HEK293 (cell line): ENCODE results near the gene KLF12.
A peak's percentile ranks its signal among the peaks of the same experiment; 100 is the strongest.

Experiments used
- CTCF ChIA-PET: fragments of 350-600 bp; formaldehyde crosslinking; extraction: SDS; loops from one replicate; lab custom pipeline; 2021; ENCODE audit warnings: antibody characterized with exemption; lab: Yijun Ruan, JAX
- POLR2A ChIA-PET: fragments of 300-600 bp; formaldehyde crosslinking; extraction: SDS; loops from one replicate; lab custom pipeline; 2020; ENCODE audit warnings: antibody characterized with exemption, inconsistent platforms; lab: Yijun Ruan, JAX
- H3K27ac ChIP-seq: fragments of 200-500 bp; sonication (Bioruptor generic); 2 replicates; pipeline ENCODE4 v1.5.1; 2014; ENCODE audit warnings: low read depth, low read length, control low read depth, inconsistent platforms; ENCODE audit errors: extremely low read depth
- H3K36me3 ChIP-seq, 2 experiments: fragments of 200-500 bp in 1 of 2; sonication (Bioruptor generic) in 1 of 2; 1 replicate in 1 of 2; 2 replicates in 1 of 2; pipeline ENCODE4 v1.5.1; 2014 to 2017; ENCODE audit warnings: inconsistent platforms in 2 of 2, low read length in 2 of 2; ENCODE audit not compliant: control insufficient read depth in 2 of 2, insufficient read depth in 1 of 2
- H3K4me1 ChIP-seq: fragments of 200-500 bp; sonication (Bioruptor generic); 2 replicates; pipeline ENCODE4 v1.5.1; 2014; ENCODE audit warnings: mild to moderate bottlenecking, low read length, inconsistent platforms; ENCODE audit not compliant: control insufficient read depth, insufficient read depth
- H3K4me3 ChIP-seq: 2 replicates; pipeline ENCODE4 v1.5.1; 2011; ENCODE audit warnings: low read depth, mild to moderate bottlenecking, control low read depth, low read length, moderate library complexity
- H3K9me3 ChIP-seq: fragments of 200-500 bp; sonication (Bioruptor generic); 2 replicates; pipeline ENCODE4 v1.5.1; 2014; ENCODE audit warnings: low read depth, low read length, inconsistent platforms; ENCODE audit not compliant: control insufficient read depth, insufficient read depth
- EGR2 ChIP-seq: fragments of 450-650 bp; formaldehyde crosslinking; IDR thresholded peaks from 2 replicates; pipeline ENCODE4 v1.5.1; 2016; ENCODE audit warnings: low read depth, missing biosample characterization, missing genetic modification characterization
- FEZF1 ChIP-seq: fragments of 450-650 bp; formaldehyde crosslinking; IDR thresholded peaks from 2 replicates; pipeline ENCODE4 v1.5.1; 2016; ENCODE audit warnings: missing biosample characterization, missing genetic modification characterization
- KLF16 ChIP-seq: fragments of 450-650 bp; formaldehyde crosslinking; IDR thresholded peaks from 2 replicates; pipeline ENCODE4 v1.5.1; 2017; ENCODE audit warnings: missing biosample characterization, missing genetic modification characterization
- KLF8 ChIP-seq: fragments of 450-650 bp; formaldehyde crosslinking; IDR thresholded peaks from 2 replicates; pipeline ENCODE4 v1.5.1; 2016; ENCODE audit warnings: missing biosample characterization, missing genetic modification characterization
- OSR2 ChIP-seq: fragments of 450-650 bp; formaldehyde crosslinking; IDR thresholded peaks from 2 replicates; pipeline ENCODE4 v1.5.1; 2016; ENCODE audit warnings: missing biosample characterization, missing genetic modification characterization
- OVOL3 ChIP-seq: fragments of 450-650 bp; formaldehyde crosslinking; IDR thresholded peaks from 2 replicates; pipeline ENCODE4 v1.5.1; 2016; ENCODE audit warnings: missing biosample characterization, missing genetic modification characterization
- PRDM1 ChIP-seq: fragments of 450-650 bp; formaldehyde crosslinking; IDR thresholded peaks from 2 replicates; pipeline ENCODE4; 2016; ENCODE audit warnings: missing biosample characterization, missing genetic modification characterization
- ZEB2 ChIP-seq: fragments of 450-650 bp; formaldehyde crosslinking; IDR thresholded peaks from 2 replicates; pipeline ENCODE4 v1.5.1; 2016; ENCODE audit warnings: missing biosample characterization, missing genetic modification characterization
- ZNF239 ChIP-seq: fragments of 450-650 bp; formaldehyde crosslinking; IDR thresholded peaks from 2 replicates; pipeline ENCODE4 v1.5.1; 2016; ENCODE audit warnings: missing biosample characterization, missing genetic modification characterization
- ZNF292 ChIP-seq: fragments of 450-650 bp; formaldehyde crosslinking; IDR thresholded peaks from 2 replicates; pipeline ENCODE4 v1.5.1; 2016; ENCODE audit warnings: low read depth, missing biosample characterization, missing genetic modification characterization, borderline replicate concordance
- ZNF354C ChIP-seq: fragments of 450-650 bp; formaldehyde crosslinking; IDR thresholded peaks from 2 replicates; pipeline ENCODE4 v1.5.1; 2016; ENCODE audit warnings: missing biosample characterization, missing genetic modification characterization, low read depth, borderline replicate concordance
- ZNF416 ChIP-seq: fragments of 450-650 bp; formaldehyde crosslinking; IDR thresholded peaks from 2 replicates; pipeline ENCODE4 v1.5.1; 2016; ENCODE audit warnings: missing biosample characterization, missing genetic modification characterization
- ZNF48 ChIP-seq: fragments of 450-650 bp; formaldehyde crosslinking; IDR thresholded peaks from 2 replicates; pipeline ENCODE4 v1.5.1; 2016; ENCODE audit warnings: missing biosample characterization, missing genetic modification characterization
- ZNF518A ChIP-seq: fragments of 450-650 bp; formaldehyde crosslinking; conservative IDR thresholded peaks from 2 replicates; pipeline ENCODE4 v1.5.1; 2016; ENCODE audit warnings: low read depth, missing biosample characterization, missing genetic modification characterization
- ZNF571 ChIP-seq: fragments of 450-650 bp; formaldehyde crosslinking; IDR thresholded peaks from 2 replicates; pipeline ENCODE4 v1.5.0; 2017; ENCODE audit warnings: missing biosample characterization, missing genetic modification characterization
- ZNF600 ChIP-seq: fragments of 450-650 bp; formaldehyde crosslinking; IDR thresholded peaks from 2 replicates; pipeline ENCODE4 v1.5.1; 2016; ENCODE audit warnings: missing biosample characterization, missing genetic modification characterization
- ZNF621 ChIP-seq: fragments of 450-650 bp; formaldehyde crosslinking; IDR thresholded peaks from 2 replicates; pipeline ENCODE4 v1.5.1; 2017; ENCODE audit warnings: missing biosample characterization, missing genetic modification characterization
- ZNF623 ChIP-seq: fragments of 450-650 bp; formaldehyde crosslinking; IDR thresholded peaks from 2 replicates; pipeline ENCODE4 v1.5.1; 2016; ENCODE audit warnings: missing biosample characterization, missing genetic modification characterization
- ZNF624 ChIP-seq: fragments of 450-650 bp; formaldehyde crosslinking; IDR thresholded peaks from 2 replicates; pipeline ENCODE4 v1.5.1; 2017; ENCODE audit warnings: missing biosample characterization, missing genetic modification characterization
- ZNF629 ChIP-seq: fragments of 450-650 bp; formaldehyde crosslinking; IDR thresholded peaks from 2 replicates; pipeline ENCODE4 v1.5.1; 2017; ENCODE audit warnings: missing biosample characterization, missing genetic modification characterization
- ZNF660 ChIP-seq: fragments of 450-650 bp; IDR thresholded peaks from 2 replicates; pipeline ENCODE4 v1.5.1; 2018; ENCODE audit warnings: missing biosample characterization, mild to moderate bottlenecking, missing genetic modification characterization
- ZNF837 ChIP-seq: fragments of 450-650 bp; formaldehyde crosslinking; IDR thresholded peaks from 2 replicates; pipeline ENCODE4 v1.5.1; 2016; ENCODE audit warnings: missing biosample characterization, missing genetic modification characterization
- ZSCAN16 ChIP-seq: fragments of 450-650 bp; formaldehyde crosslinking; IDR thresholded peaks from 2 replicates; pipeline ENCODE4 v1.5.1; 2016; ENCODE audit warnings: missing biosample characterization, missing genetic modification characterization
- TF ChIP-seq, protein P1 (sequence below): fragments of 450-650 bp; formaldehyde crosslinking; IDR thresholded peaks from 2 replicates; pipeline ENCODE4 v1.5.1; 2016; ENCODE audit warnings: missing biosample characterization, missing genetic modification characterization
- TF ChIP-seq, protein P2 (sequence below): fragments of 450-650 bp; formaldehyde crosslinking; IDR thresholded peaks from 2 replicates; pipeline ENCODE4 v1.5.1; 2017; ENCODE audit warnings: missing biosample characterization, missing genetic modification characterization
- TF ChIP-seq, protein P3 (sequence below): fragments of 450-650 bp; formaldehyde crosslinking; IDR thresholded peaks from 2 replicates; pipeline ENCODE4 v1.5.1; 2016; ENCODE audit warnings: missing biosample characterization, missing genetic modification characterization

KLF12 gene

GRCh38 chr13:74132152-74132775 is 1.9 kb downstream of the KLF12 start (continued):
- TF ChIP-seq ZNF354C (tag by site-specific recombination): no peak
- TF ChIP-seq, protein P1, sequence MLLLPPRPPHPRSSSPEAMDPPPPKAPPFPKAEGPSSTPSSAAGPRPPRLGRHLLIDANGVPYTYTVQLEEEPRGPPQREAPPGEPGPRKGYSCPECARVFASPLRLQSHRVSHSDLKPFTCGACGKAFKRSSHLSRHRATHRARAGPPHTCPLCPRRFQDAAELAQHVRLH: no peak
- no peak for TF ChIP-seq OSR2 (tag by site-specific recombination)
- no peak for TF ChIP-seq ZNF239 (tag by site-specific recombination)
- no peak for TF ChIP-seq ZNF621
- no peak for TF ChIP-seq ZNF660
- TF ChIP-seq EGR2: no peak
- TF ChIP-seq, protein P2, sequence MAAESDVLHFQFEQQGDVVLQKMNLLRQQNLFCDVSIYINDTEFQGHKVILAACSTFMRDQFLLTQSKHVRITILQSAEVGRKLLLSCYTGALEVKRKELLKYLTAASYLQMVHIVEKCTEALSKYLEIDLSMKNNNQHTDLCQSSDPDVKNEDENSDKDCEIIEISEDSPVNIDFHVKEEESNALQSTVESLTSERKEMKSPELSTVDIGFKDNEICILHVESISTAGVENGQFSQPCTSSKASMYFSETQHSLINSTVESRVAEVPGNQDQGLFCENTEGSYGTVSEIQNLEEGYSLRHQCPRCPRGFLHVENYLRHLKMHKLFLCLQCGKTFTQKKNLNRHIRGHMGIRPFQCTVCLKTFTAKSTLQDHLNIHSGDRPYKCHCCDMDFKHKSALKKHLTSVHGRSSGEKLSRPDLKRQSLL (tag by site-specific recombination): no peak
- TF ChIP-seq ZNF292 (tag by site-specific recombination): no peak
- TF ChIP-seq ZNF416: no peak
- no peak for TF ChIP-seq ZNF571
- no peak for TF ChIP-seq KLF8 (tag by site-specific recombination)
- TF ChIP-seq ZNF629 (tag by site-specific recombination): peak; percentile 46; the same call in 1 of the 2 replicates
- no peak for TF ChIP-seq ZNF623 (tag by site-specific recombination)
- no peak for TF ChIP-seq FEZF1 (tag by site-specific recombination)
- no peak for TF ChIP-seq KLF16 (tag by site-specific recombination)
- TF ChIP-seq PRDM1 (tag by site-specific recombination): no peak
- TF ChIP-seq ZNF600: no peak
- TF ChIP-seq ZNF837: no peak

DNA sequence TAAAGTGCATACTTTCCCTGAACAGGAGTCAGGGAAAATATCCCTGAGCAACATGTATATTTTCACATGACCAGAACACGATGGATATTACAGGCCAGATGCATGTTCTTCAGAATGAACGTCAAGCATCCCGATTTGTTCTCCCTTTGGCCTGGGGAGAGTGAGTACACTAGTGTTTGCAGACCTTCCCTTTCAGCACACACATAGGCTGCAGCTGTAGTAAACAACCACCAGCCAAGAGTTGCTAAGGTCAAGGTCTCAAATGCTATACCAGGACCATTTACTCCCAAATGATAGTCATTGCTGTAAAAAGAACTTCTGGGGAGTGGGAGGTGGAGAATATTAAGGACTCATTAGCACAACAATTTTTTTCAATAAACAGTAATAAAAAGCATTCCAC is 3.0 kb downstream of the KLF12 start:
- CTCF ChIA-PET: interaction anchor here (0.6 to 1.2 kb wide), 2 partner anchors 115 to 290 kb away, joined by 3 to 4 read pairs; no protein-coding TSS in a partner anchor
- POLR2A ChIA-PET: no interaction called here
- H3K9me3 ChIP-seq: no peaks in the 10 kb centered on the region
- TF ChIP-seq ZEB2 (tag by site-specific recombination) (no peak), ZSCAN16 (tag by site-specific recombination) (peak; percentile 76; the same call in 1 of the 2 replicates), PRDM1 (tag by site-specific recombination) (peak; percentile 58; the same call in 1 of the 2 replicates), ZNF624 (no peak)
- TF ChIP-seq, all 188 proteins: peak for 2
- H3K27ac ChIP-seq: no peak overlapping the region
- peaks cover 9% of the 10 kb centered on the region for H3K4me1 ChIP-seq
- no peaks in the 10 kb centered on the region for H3K36me3 ChIP-seq
- no peak overlapping the region for H3K4me3 ChIP-seq

DNA sequence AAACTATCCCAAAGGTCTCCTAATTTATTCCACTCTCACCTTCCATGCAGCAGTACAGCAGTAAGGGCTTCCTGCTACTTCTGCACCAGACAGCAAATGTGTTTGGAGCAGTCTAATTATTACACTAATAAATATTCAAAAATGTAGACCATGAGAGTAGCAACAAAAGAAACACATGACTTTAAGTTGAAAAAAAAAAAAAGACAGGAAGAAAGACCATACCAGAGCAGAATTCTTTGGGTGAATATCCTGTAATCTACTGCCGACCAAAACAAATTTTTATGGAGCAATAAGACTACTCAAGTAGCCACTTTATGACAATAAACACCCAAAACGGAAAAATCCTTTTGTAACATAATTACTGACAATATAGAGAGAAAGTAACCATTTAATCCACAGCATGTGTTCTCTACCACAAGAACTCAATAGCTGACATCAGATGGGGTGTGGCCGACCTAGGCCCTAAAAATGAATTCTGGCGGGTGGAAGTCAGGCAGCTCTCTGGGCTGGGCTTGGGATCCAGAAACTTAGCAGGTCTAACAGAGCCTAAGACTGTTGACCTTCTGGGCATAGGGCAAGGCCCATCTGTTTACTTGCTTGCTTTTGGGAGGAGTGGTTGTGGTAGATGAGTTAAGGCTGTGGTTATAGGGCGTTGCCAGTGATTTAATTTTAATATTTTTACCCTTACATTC is 4.6 kb downstream of the KLF12 start:
- POLR2A ChIA-PET: interaction anchor here (0.5 kb wide), 1 partner anchor 171 kb away, joined by 3 read pairs; no protein-coding TSS in a partner anchor
- peak; percentile 80 for TF ChIP-seq OVOL3 (tag by site-specific recombination)
- TF ChIP-seq ZEB2 (tag by site-specific recombination): peak; percentile 56; the same call in 1 of the 2 replicates
- TF ChIP-seq ZNF518A (tag by site-specific recombination): 0 out of 2 replicates have a peak, but pooled peaks have one; percentile 16
- TF ChIP-seq, protein P3, sequence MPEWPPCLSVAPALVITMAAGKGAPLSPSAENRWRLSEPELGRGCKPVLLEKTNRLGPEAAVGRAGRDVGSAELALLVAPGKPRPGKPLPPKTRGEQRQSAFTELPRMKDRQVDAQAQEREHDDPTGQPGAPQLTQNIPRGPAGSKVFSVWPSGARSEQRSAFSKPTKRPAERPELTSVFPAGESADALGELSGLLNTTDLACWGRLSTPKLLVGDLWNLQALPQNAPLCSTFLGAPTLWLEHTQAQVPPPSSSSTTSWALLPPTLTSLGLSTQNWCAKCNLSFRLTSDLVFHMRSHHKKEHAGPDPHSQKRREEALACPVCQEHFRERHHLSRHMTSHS: peak; percentile 60; the same call in 1 of the 2 replicates
- TF ChIP-seq ZNF48 (tag by site-specific recombination): no peak
- TF ChIP-seq ZNF416: no peak

More for the DNA sequence above, 4.6 kb downstream of the KLF12 start:
- CTCF ChIA-PET: interaction anchor here (1.2 kb wide), 1 partner anchor 1091 kb away, joined by 3 read pairs; no protein-coding TSS in a partner anchor
- Histone ChIP-seq H3K36me3 (no peaks in the 10 kb centered on the region), H3K9me3 (no peaks in the 10 kb centered on the region), H3K4me1 (peaks cover 9% of the 10 kb centered on the region), H3K27ac (peak overlapping the region; percentile 11; the same call in 1 of the 2 replicates), H3K4me3 (no peak overlapping the region)
